A549 (cell line): Measurements from ENCODE around the gene ABHD12B. TPM values are rescaled to one million over a fixed set of nuclear protein-coding genes. Genes with fewer than 3 reads are reported as not detected.

ENCODE experiments used
- ATAC-seq, 2 experiments: fragments of 200-7000 bp in 1 of 2; fragments of >200 bp in 1 of 2; cut with Nextera tagmentation in 1 of 2; cut with Tn5 transposase in 1 of 2; 3 replicates each; pipeline versions ENCODE4 v1.8.0 to v1.9.1; 2018 to 2020; ENCODE audit warnings: mild to moderate bottlenecking in 1 of 2, moderate library complexity in 1 of 2
- CTCF ChIA-PET: fragments of 300-600 bp; sonication (Branson Sonifier 250); formaldehyde crosslinking; extraction: SDS; loops from one replicate; lab custom pipeline; 2021; ENCODE audit warnings: antibody characterized with exemption, inconsistent platforms; lab: Yijun Ruan, JAX
- POLR2A ChIA-PET: fragments of 350-600 bp; formaldehyde crosslinking; extraction: SDS; loops from one replicate; lab custom pipeline; 2021; ENCODE audit warnings: antibody characterized with exemption, inconsistent platforms; lab: Yijun Ruan, JAX
- DNase-seq, 2 experiments: peaks; one replicate each; pipeline versions ENCODE4 v3.0.0 to v3.0.0-alpha.2; 2011 to 2016; ENCODE audit warnings: low read depth in 1 of 2, low spot score in 1 of 2
- FAIRE-seq: peaks from 2 replicates; lab custom pipeline; 2011; peaks lifted over from hg19 to GRCh38; lab: Jason Lieb, UNC
- H3K27ac ChIP-seq, 2 experiments: fragments of >200 bp; sonication (Bioruptor Twin); formaldehyde crosslinking; 3 replicates each; pipeline ENCODE4 v1.5.1; 2016 to 2017
- H3K4me1 ChIP-seq: fragments of >200 bp; sonication (Bioruptor Twin); formaldehyde crosslinking; 3 replicates; pipeline ENCODE4 v1.6.1; 2016
- H3K4me2 ChIP-seq: fragments of >200 bp; sonication (Bioruptor Twin); formaldehyde crosslinking; 3 replicates; pipeline ENCODE4 v1.6.1; 2016
- H3K4me3 ChIP-seq: fragments of >200 bp; sonication (Bioruptor Twin); formaldehyde crosslinking; 3 replicates; pipeline ENCODE4 v1.5.1; 2016
- H3K9me3 ChIP-seq: fragments of >200 bp; sonication (Bioruptor Twin); formaldehyde crosslinking; 3 replicates; pipeline ENCODE4 v1.6.1; 2016
- CBX8 ChIP-seq: fragments of 200-600 bp; sonication (generic); IDR thresholded peaks from 2 replicates; pipeline ENCODE4 v1.6.1; 2016
- CEBPB ChIP-seq, 2 experiments: fragments of >200 bp in 1 of 2; sonication (Bioruptor Twin) in 1 of 2; formaldehyde crosslinking in 1 of 2; IDR thresholded peaks; 2 replicates each; pipeline ENCODE4 v1.6.1; 2012 to 2016
- CHD4 ChIP-seq: fragments of 200-600 bp; sonication (generic); IDR thresholded peaks from 2 replicates; pipeline ENCODE4 v1.6.1; 2016; ENCODE audit warnings: antibody characterized with exemption, mild to moderate bottlenecking, borderline replicate concordance
- E2F6 ChIP-seq: IDR thresholded peaks from 2 replicates; pipeline ENCODE4 v1.6.1; 2012; ENCODE audit warnings: low read depth, borderline replicate concordance
- ELK1 ChIP-seq: fragments of 150-350 bp; IDR thresholded peaks from 2 replicates; pipeline ENCODE4 v1.6.1; 2014; ENCODE audit warnings: low read depth, mild to moderate bottlenecking, low read length
- EP300 ChIP-seq, 2 experiments: fragments of >200 bp; sonication (Bioruptor Twin); formaldehyde crosslinking; IDR thresholded peaks; 2 replicates in 1 of 2; 3 replicates in 1 of 2; pipeline ENCODE4 v1.6.1; 2016 to 2017
- FOSL2 ChIP-seq, 2 experiments: fragments of 450-650 bp in 1 of 2; fragments of >200 bp in 1 of 2; sonication (Bioruptor Twin) in 1 of 2; formaldehyde crosslinking; IDR thresholded peaks; 2 replicates each; pipeline versions ENCODE4 v1.5.0 to v1.6.1; 2016 to 2020; ENCODE audit warnings: mild to moderate bottlenecking in 1 of 2, moderate library complexity in 1 of 2
- GATA3 ChIP-seq: IDR thresholded peaks from 2 replicates; pipeline ENCODE4 v1.6.1; 2012; ENCODE audit warnings: borderline replicate concordance
- HDAC2 ChIP-seq: fragments of 200-600 bp; sonication (generic); IDR thresholded peaks from 2 replicates; pipeline ENCODE4 v1.6.1; 2016
- HES2 ChIP-seq: fragments of >200 bp; sonication (Bioruptor Twin); formaldehyde crosslinking; IDR thresholded peaks from 2 replicates; pipeline ENCODE4 v1.6.1; 2016
- HOXB13 ChIP-seq: fragments of 250-450 bp; sonication (Bioruptor Pico); IDR thresholded peaks from 2 replicates; pipeline ENCODE4 v1.5.0; 2020; ENCODE audit warnings: low read depth, mild to moderate bottlenecking, moderate library complexity
- MAZ ChIP-seq: fragments of 150-350 bp; IDR thresholded peaks from 2 replicates; pipeline ENCODE4 v1.6.1; 2014; ENCODE audit warnings: antibody characterized with exemption, low read depth, low read length, borderline replicate concordance
- MYC ChIP-seq: IDR thresholded peaks from 2 replicates; pipeline ENCODE4 v1.6.1; 2012; ENCODE audit warnings: mild to moderate bottlenecking, inconsistent platforms, low read length, improper control_type of control experiment, borderline replicate concordance
- NPAS2 ChIP-seq: fragments of 250-450 bp; sonication (Bioruptor Pico); IDR thresholded peaks from 2 replicates; pipeline ENCODE4 v1.8.0; 2022; ENCODE audit warnings: mild to moderate bottlenecking, moderate library complexity, borderline replicate concordance
- POLR2A ChIP-seq: IDR thresholded peaks from 2 replicates; pipeline ENCODE4 v1.6.1; 2012; ENCODE audit warnings: mild to moderate bottlenecking, low read length
- RAD21 ChIP-seq, 2 experiments: fragments of >200 bp in 1 of 2; sonication (Bioruptor Twin) in 1 of 2; formaldehyde crosslinking in 1 of 2; IDR thresholded peaks in 1 of 2; conservative IDR thresholded peaks in 1 of 2; 2 replicates in 1 of 2; 3 replicates in 1 of 2; pipeline ENCODE4 v1.6.1; 2012 to 2018; ENCODE audit warnings: inconsistent platforms in 1 of 2
- RNF2 ChIP-seq: fragments of 200-600 bp; sonication (generic); IDR thresholded peaks from 2 replicates; pipeline ENCODE4 v1.6.1; 2016; ENCODE audit warnings: low read depth, mild to moderate bottlenecking, antibody characterized with exemption, moderate library complexity, borderline replicate concordance
- SMC3 ChIP-seq: fragments of >200 bp; sonication (Bioruptor Twin); formaldehyde crosslinking; IDR thresholded peaks from 3 replicates; pipeline ENCODE4 v1.6.1; 2018; ENCODE audit warnings: inconsistent platforms
- SREBF2 ChIP-seq: fragments of 450-650 bp; IDR thresholded peaks from 2 replicates; pipeline ENCODE4 v1.6.1; 2014; ENCODE audit warnings: mild to moderate bottlenecking, moderate library complexity
- TFCP2L1 ChIP-seq: fragments of 250-450 bp; sonication (Bioruptor Pico); IDR thresholded peaks from 2 replicates; pipeline ENCODE4 v1.5.0; 2021; ENCODE audit warnings: mild to moderate bottlenecking
- TP53 ChIP-seq: fragments of 250-450 bp; sonication (Bioruptor Pico); IDR thresholded peaks from 2 replicates; pipeline ENCODE4 v1.5.0; 2021; ENCODE audit warnings: mild to moderate bottlenecking, moderate library complexity
- USF2 ChIP-seq: fragments of 450-650 bp; IDR thresholded peaks from 2 replicates; pipeline ENCODE4 v1.6.1; 2014; ENCODE audit warnings: antibody characterized with exemption
- ZC3H11A ChIP-seq: fragments of 450-650 bp; IDR thresholded peaks from 2 replicates; pipeline ENCODE4 v1.6.1; 2014; ENCODE audit warnings: antibody characterized with exemption, mild to moderate bottlenecking
- WGBS: methylation state at CpG from one replicate; pipeline ENCODE4 v1.1.6; 2017; ENCODE audit errors: missing lambda C conversion rate; 5-methylcytosine and 5-hydroxymethylcytosine counted together
- polyA plus RNA-seq, 4 experiments: library from polyadenylated mRNA; depleted of rRNA in 3 of 4; stranded (reverse); fragments of >200 nt; fragmentation: RNase III in 1 of 4; extraction: RNeasy Plus Mini Kit Qiagen cat#74134 plus additional on column Dnase treatment in 1 of 4; gene quantifications; 2 replicates in 3 of 4; 3 replicates in 1 of 4; pipeline ENCODE4 v1.2.3, GENCODE V29; 2011 to 2017
- TF ChIP-seq, protein P1 (sequence below): IDR thresholded peaks from 2 replicates; pipeline ENCODE4 v1.6.1; 2012

ABHD12B gene
- polyA plus RNA-seq, 2 of the 4 experiments (the other 2 are of a cell fraction) = not detected

- ATAC-seq = no peak
- ChIA-PET CTCF (interaction anchor here (1.5 to 8.4 kb wide), 5 partner anchors 10 to 80 kb away, joined by 3 to 60 read pairs (median 7); partner anchors contain the start of gene NIN), POLR2A (no interaction called here)
Measured at GRCh38 chr14:50855558-50855957, 16.3 kb upstream of the ABHD12B start.

GRCh38 chr14:50856660-50857059 lies 15.2 kb upstream of the ABHD12B start:
- TF ChIP-seq USF2 (no peak), FOSL2 (IDR thresholded peaks at IDR 0.05) (no peak), FOSL2 (CRISPR knock-in tag; IDR thresholded peaks at IDR 0.05) (no peak), MYC (no peak), GATA3 (no peak), NPAS2 (no peak), TFCP2L1 (no peak), SREBF2 (no peak), E2F6 (no peak), ZC3H11A (no peak), SMC3 (no peak), HOXB13 (no peak), POLR2A (no peak)
- TF ChIP-seq, all 56 proteins: peak for 0
- ATAC-seq (no peak), DNase-seq (no peak), FAIRE-seq (no peak)
- CTCF ChIA-PET = interaction anchor here (1.1 to 8.4 kb wide), 3 partner anchors 18 to 81 kb away, joined by 5 to 60 read pairs (median 57); partner anchors contain the start of gene NIN
- no peak overlapping the region for H3K27ac ChIP-seq
- H3K4me2 ChIP-seq = no peak overlapping the region
- H3K4me1 ChIP-seq = 0 out of 3 replicates have a peak, but pooled peaks cover 3% of the 10 kb centered on the region
- POLR2A ChIA-PET = no interaction called here
- no peaks in the 10 kb centered on the region for H3K9me3 ChIP-seq
- WGBS = 52% methylated on average over 5 of the region's 5 CpGs
- no peak overlapping the region for H3K4me3 ChIP-seq

More at GRCh38 chr14:50855558-50855957, 16.3 kb upstream of the ABHD12B start:
- Histone ChIP-seq H3K4me2 (no peak overlapping the region), H3K27ac (no peak overlapping the region), H3K9me3 (no peaks in the 10 kb centered on the region), H3K4me3 (no peak overlapping the region), H3K4me1 (0 out of 3 replicates have a peak, but pooled peaks cover 3% of the 10 kb centered on the region)
- FAIRE-seq (no peak), DNase-seq (peak in 1 of 2 experiments; percentile 25)
- TF ChIP-seq MYC (no peak), HDAC2 (no peak), MAZ (no peak), ELK1 (no peak), EP300 (IDR thresholded peaks at IDR 0.05) (no peak), RAD21 (conservative IDR thresholded peaks at IDR 0.05 in 1 of 2, IDR thresholded peaks at IDR 0.05 in 1 of 2) (no peak), RNF2 (no peak), HES2 (no peak), CEBPB (IDR thresholded peaks at IDR 0.05) (no peak), TP53 (CRISPR knock-in tag) (no peak), CHD4 (no peak), CBX8 (no peak)
- TF ChIP-seq, protein P1, sequence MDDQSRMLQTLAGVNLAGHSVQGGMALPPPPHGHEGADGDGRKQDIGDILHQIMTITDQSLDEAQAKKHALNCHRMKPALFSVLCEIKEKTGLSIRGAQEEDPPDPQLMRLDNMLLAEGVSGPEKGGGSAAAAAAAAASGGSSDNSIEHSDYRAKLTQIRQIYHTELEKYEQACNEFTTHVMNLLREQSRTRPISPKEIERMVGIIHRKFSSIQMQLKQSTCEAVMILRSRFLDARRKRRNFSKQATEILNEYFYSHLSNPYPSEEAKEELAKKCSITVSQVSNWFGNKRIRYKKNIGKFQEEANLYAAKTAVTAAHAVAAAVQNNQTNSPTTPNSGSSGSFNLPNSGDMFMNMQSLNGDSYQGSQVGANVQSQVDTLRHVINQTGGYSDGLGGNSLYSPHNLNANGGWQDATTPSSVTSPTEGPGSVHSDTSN = no peak
- WGBS = 50% methylated on average over 1 of the region's 1 CpG
